IMR-90 (cell line): ENCODE measurements around the gene AGO3.

Experiments used
- CEBPB ChIP-seq: IDR thresholded peaks from 2 replicates; pipeline ENCODE4 v1.6.1; 2012; ENCODE audit warnings: low read depth, low read length, improper control_type of control experiment
- MXI1 ChIP-seq: IDR thresholded peaks from 2 replicates; pipeline ENCODE4 v1.6.1; 2012; ENCODE audit warnings: low read depth, mild to moderate bottlenecking, low read length, moderate library complexity, borderline replicate concordance
- NFE2L2 ChIP-seq: fragments of 150-350 bp; IDR thresholded peaks from 2 replicates; pipeline ENCODE4 v1.6.1; 2016; ENCODE audit warnings: low read depth, mild to moderate bottlenecking, low read length
- POLR2A ChIP-seq: IDR thresholded peaks from 2 replicates; pipeline ENCODE4 v1.6.1; 2012; ENCODE audit warnings: mild to moderate bottlenecking, low read depth, low read length
- RAD21 ChIP-seq: IDR thresholded peaks from 2 replicates; pipeline ENCODE4 v1.6.1; 2012; ENCODE audit warnings: low read length, improper control_type of control experiment
- RCOR1 ChIP-seq: IDR thresholded peaks from 2 replicates; pipeline ENCODE4 v1.6.1; 2012; ENCODE audit warnings: mild to moderate bottlenecking, low read length, improper control_type of control experiment; ENCODE audit not compliant: insufficient replicate concordance
- RFX5 ChIP-seq: IDR thresholded peaks from 2 replicates; pipeline ENCODE4 v1.8.0; 2012; ENCODE audit warnings: low read depth, mild to moderate bottlenecking, low read length, moderate library complexity
- TF ChIP-seq, protein P1 (sequence below): fragments of 150-350 bp; IDR thresholded peaks from 2 replicates; pipeline ENCODE4 v1.6.1; 2017; ENCODE audit warnings: mild to moderate bottlenecking, antibody characterized with exemption, low read length, low read depth
- TF ChIP-seq, protein P2 (sequence below): conservative IDR thresholded peaks from 2 replicates; pipeline ENCODE4 v1.5.1; 2012; ENCODE audit warnings: mild to moderate bottlenecking, low read depth, low read length, improper control_type of control experiment
- TF ChIP-seq, protein P3 (sequence below): fragments of 150-350 bp; IDR thresholded peaks from 2 replicates; pipeline ENCODE4 v1.6.1; 2016; ENCODE audit warnings: low read depth, mild to moderate bottlenecking, low read length, moderate library complexity, borderline replicate concordance

DNA sequence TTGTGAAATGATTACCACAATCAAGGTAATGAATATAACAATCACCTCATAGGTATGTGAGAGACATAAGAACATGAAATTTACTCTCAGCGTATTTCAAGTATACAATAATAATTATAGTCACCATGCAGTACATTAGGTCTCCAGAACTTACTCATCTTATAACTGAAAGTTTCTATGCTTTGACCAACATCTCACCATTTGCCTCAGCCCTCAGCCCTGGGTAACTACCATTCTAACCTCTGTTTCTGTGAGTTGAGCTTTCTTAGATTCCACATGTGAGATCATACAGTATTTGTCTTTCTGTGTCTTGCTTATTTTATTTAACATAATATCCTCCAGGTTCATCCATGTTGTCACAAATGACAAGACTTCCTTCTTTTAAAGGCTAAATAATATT, 57.3 kb downstream of the AGO3 start:
- no peak for TF ChIP-seq CEBPB
- no peak for TF ChIP-seq POLR2A
- TF ChIP-seq, protein P1, sequence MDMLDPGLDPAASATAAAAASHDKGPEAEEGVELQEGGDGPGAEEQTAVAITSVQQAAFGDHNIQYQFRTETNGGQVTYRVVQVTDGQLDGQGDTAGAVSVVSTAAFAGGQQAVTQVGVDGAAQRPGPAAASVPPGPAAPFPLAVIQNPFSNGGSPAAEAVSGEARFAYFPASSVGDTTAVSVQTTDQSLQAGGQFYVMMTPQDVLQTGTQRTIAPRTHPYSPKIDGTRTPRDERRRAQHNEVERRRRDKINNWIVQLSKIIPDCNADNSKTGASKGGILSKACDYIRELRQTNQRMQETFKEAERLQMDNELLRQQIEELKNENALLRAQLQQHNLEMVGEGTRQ, result no peak
- no peak for TF ChIP-seq RFX5
- TF ChIP-seq, protein P2, sequence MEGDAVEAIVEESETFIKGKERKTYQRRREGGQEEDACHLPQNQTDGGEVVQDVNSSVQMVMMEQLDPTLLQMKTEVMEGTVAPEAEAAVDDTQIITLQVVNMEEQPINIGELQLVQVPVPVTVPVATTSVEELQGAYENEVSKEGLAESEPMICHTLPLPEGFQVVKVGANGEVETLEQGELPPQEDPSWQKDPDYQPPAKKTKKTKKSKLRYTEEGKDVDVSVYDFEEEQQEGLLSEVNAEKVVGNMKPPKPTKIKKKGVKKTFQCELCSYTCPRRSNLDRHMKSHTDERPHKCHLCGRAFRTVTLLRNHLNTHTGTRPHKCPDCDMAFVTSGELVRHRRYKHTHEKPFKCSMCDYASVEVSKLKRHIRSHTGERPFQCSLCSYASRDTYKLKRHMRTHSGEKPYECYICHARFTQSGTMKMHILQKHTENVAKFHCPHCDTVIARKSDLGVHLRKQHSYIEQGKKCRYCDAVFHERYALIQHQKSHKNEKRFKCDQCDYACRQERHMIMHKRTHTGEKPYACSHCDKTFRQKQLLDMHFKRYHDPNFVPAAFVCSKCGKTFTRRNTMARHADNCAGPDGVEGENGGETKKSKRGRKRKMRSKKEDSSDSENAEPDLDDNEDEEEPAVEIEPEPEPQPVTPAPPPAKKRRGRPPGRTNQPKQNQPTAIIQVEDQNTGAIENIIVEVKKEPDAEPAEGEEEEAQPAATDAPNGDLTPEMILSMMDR, result no peak
- no peak for TF ChIP-seq RAD21
- no peak for TF ChIP-seq RCOR1
- TF ChIP-seq, protein P3, sequence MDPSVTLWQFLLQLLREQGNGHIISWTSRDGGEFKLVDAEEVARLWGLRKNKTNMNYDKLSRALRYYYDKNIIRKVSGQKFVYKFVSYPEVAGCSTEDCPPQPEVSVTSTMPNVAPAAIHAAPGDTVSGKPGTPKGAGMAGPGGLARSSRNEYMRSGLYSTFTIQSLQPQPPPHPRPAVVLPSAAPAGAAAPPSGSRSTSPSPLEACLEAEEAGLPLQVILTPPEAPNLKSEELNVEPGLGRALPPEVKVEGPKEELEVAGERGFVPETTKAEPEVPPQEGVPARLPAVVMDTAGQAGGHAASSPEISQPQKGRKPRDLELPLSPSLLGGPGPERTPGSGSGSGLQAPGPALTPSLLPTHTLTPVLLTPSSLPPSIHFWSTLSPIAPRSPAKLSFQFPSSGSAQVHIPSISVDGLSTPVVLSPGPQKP, result no peak
- no peak for TF ChIP-seq NFE2L2
- TF ChIP-seq MXI1, result no peak
